Upper lobe of left lung (tissue), 6 donors: ENCODE data around the gene PIK3R6. TPM values are rescaled to one million over a fixed set of nuclear protein-coding genes. Genes with fewer than 3 reads are reported as not detected.
A peak's percentile ranks its signal among the peaks of the same experiment; 100 is the strongest.
"Not testable (repeated sequence)": the region's sequence is repeated elsewhere in the genome, so short reads cannot be mapped to it uniquely, and the experiment has no call there.

Experiments used
- ATAC-seq, 2 donors: fragments of 200-7000 bp; cut with Tn5 transposase; one replicate each; pipeline ENCODE4 v1.9.1; 2022; ENCODE audit warnings: mild to moderate bottlenecking in 2 of 2, moderate library complexity in 2 of 2; ENCODE audit not compliant: low FRiP score in 2 of 2
- DNase-seq, 2 donors: peaks; one replicate each; pipeline ENCODE4 v3.0.0-alpha.2; 2019 to 2020
- H3K27ac ChIP-seq, 4 donors: fragments of 200-600 bp; sonication (generic); one replicate each; pipeline ENCODE4 v1.5.1; 2016 to 2019
- H3K27me3 ChIP-seq, 4 donors: fragments of 200-600 bp; sonication (generic); one replicate each; pipeline ENCODE4 v1.5.1; 2017 to 2019
- H3K36me3 ChIP-seq, 4 donors: fragments of 200-600 bp; sonication (generic); one replicate each; pipeline ENCODE4 v1.5.1; 2016 to 2019
- H3K4me1 ChIP-seq, 4 donors: fragments of 200-600 bp; sonication (generic); one replicate each; pipeline ENCODE4 v1.5.1; 2018 to 2019
- H3K4me3 ChIP-seq, 4 donors: fragments of 200-600 bp; sonication (generic); one replicate each; pipeline ENCODE4 v1.5.1; 2017 to 2019; ENCODE audit warnings: mild to moderate bottlenecking in 2 of 4, moderate library complexity in 1 of 4
- H3K9me3 ChIP-seq, 4 donors: fragments of 200-600 bp; sonication (generic); one replicate each; pipeline ENCODE4 v1.5.1; 2018 to 2019
- EP300 ChIP-seq, 4 donors: sonication (generic); formaldehyde crosslinking; IDR thresholded peaks; one replicate each; pipeline ENCODE4 v1.5.1; 2017; ENCODE audit warnings: antibody characterized with exemption in 4 of 4, control low read depth in 2 of 4
- POLR2A ChIP-seq, 4 donors: fragments of 450-650 bp; IDR thresholded peaks; one replicate each; pipeline ENCODE4 v1.5.1; 2016 to 2017; ENCODE audit warnings: antibody characterized with exemption in 4 of 4, mild to moderate bottlenecking in 2 of 4
- POLR2AphosphoS5 ChIP-seq, 2 donors: sonication (generic); formaldehyde crosslinking; IDR thresholded peaks; one replicate each; pipeline ENCODE4 v1.5.1; 2017; ENCODE audit warnings: antibody characterized with exemption in 2 of 2
- WGBS, 2 donors: methylation state at CpG; one replicate each; pipeline ENCODE4 v1.1.5; 2017 to 2018; 5-methylcytosine and 5-hydroxymethylcytosine counted together
- total RNA-seq, 6 donors: library from RNA; depleted of rRNA in 4 of 6; stranded (reverse); fragments of >200 nt in 4 of 6; gene quantifications; one replicate each; pipeline versions ENCODE4 v1.1.0 to v1.2.1, GENCODE V29; 2016 to 2021
- TF ChIP-seq, protein P1 (sequence below), 6 experiments: fragments of 450-650 bp in 4 of 6; fragments of 200-600 bp in 2 of 6; sonication (generic) in 2 of 6; IDR thresholded peaks; one replicate each; pipeline ENCODE4 v1.5.1; 2016 to 2019; ENCODE audit warnings: antibody characterized with exemption in 6 of 6
- donor health status: DM: no; HTN: no; CAD: no; lungs with moderate emphysema.
- donor health status: DM: no; HTN: yes; CAD: no; lungs with severe emphysema.

PIK3R6 gene
- total RNA-seq, 6 donors from 2014 or later, result 1.1 to 4.2 (median 2.4) TPM

DNA sequence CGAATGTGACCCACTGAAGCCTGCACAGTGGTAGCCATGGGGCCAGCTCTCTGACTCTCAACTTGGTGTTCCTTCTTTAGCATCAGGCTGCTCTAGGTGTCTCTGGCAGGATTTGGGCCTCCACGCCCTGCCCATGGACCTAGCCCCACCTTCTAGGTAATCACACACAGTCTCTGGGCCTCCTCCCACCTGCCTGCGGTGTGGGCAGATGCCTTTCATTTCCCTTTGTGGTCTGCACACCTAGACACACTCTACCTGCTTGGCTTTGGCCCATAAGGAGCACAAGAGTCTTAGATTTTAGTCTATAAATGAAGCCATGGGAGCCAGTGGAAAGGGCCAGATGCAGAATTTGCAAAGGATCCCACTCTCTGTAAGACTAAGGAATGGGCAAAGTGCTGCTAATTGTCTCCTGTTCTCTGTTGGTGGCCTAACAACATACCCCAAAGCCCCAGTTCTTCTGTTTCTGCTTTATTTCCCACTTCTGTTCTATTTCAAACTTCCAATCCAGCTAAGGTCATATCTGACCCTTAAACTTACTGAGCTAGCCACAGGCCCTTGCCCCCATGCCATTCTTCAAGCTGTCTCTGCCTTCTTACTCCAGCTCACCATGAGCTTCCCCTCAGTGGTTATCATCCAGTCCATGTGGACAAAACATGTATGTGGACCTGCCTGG lies 61.1 kb downstream of the PIK3R6 start:
- H3K36me3 ChIP-seq, result no peaks in the 10 kb centered on the region
- WGBS, 2 donors, result 92 to 94% methylated on average over 3 of the region's 3 CpGs
- H3K4me3 ChIP-seq, result no peak overlapping the region
- H3K4me1 ChIP-seq, result no peaks in the 10 kb centered on the region
- H3K9me3 ChIP-seq, result peaks cover 0 to 6% (median 2%) of the 10 kb centered on the region in 4 donors
- DNase-seq, result no peak
- TF ChIP-seq, protein P1, sequence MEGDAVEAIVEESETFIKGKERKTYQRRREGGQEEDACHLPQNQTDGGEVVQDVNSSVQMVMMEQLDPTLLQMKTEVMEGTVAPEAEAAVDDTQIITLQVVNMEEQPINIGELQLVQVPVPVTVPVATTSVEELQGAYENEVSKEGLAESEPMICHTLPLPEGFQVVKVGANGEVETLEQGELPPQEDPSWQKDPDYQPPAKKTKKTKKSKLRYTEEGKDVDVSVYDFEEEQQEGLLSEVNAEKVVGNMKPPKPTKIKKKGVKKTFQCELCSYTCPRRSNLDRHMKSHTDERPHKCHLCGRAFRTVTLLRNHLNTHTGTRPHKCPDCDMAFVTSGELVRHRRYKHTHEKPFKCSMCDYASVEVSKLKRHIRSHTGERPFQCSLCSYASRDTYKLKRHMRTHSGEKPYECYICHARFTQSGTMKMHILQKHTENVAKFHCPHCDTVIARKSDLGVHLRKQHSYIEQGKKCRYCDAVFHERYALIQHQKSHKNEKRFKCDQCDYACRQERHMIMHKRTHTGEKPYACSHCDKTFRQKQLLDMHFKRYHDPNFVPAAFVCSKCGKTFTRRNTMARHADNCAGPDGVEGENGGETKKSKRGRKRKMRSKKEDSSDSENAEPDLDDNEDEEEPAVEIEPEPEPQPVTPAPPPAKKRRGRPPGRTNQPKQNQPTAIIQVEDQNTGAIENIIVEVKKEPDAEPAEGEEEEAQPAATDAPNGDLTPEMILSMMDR (IDR thresholded peaks at IDR 0.05), result no peak
- TF ChIP-seq EP300 (IDR thresholded peaks at IDR 0.05), result no peak
- no peak for TF ChIP-seq POLR2A (IDR thresholded peaks at IDR 0.05)
- TF ChIP-seq POLR2AphosphoS5 (IDR thresholded peaks at IDR 0.05), result no peak
- ATAC-seq, result peak in 1 of 2 donors; percentile 12
- peak overlapping the region in 2 of 4 donors; percentile 2 to 7 for H3K27ac ChIP-seq
- H3K27me3 ChIP-seq, result no peaks in the 10 kb centered on the region

DNA sequence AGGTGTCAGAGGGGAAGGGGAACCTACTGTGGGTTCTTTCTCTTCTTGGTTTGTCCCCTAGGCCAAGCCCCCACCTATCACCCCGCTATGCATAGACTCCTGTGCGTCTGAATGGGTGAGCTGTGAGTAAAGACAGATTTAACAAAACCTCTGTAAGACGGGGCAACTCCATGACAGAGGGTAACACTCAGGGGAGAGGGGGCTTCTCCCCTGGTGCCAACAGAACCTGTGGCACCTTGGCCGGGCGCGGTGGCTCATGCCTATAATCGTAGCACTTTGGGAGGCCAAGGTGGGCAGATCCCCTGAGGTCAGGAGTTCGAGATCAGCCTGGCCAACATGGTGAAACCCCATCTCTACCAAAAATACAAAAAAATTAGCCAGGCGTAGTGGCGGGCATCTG lies 62.1 kb downstream of the PIK3R6 start:
- 93% methylated on average over 10 of the region's 10 CpGs for WGBS, 2 donors
- H3K36me3 ChIP-seq, H3K27ac ChIP-seq, H3K4me1 ChIP-seq, ATAC-seq, H3K4me3 ChIP-seq, H3K27me3 ChIP-seq, H3K9me3 ChIP-seq: not testable (repeated sequence)
- peak in 1 of 2 donors; percentile 32 for DNase-seq

DNA sequence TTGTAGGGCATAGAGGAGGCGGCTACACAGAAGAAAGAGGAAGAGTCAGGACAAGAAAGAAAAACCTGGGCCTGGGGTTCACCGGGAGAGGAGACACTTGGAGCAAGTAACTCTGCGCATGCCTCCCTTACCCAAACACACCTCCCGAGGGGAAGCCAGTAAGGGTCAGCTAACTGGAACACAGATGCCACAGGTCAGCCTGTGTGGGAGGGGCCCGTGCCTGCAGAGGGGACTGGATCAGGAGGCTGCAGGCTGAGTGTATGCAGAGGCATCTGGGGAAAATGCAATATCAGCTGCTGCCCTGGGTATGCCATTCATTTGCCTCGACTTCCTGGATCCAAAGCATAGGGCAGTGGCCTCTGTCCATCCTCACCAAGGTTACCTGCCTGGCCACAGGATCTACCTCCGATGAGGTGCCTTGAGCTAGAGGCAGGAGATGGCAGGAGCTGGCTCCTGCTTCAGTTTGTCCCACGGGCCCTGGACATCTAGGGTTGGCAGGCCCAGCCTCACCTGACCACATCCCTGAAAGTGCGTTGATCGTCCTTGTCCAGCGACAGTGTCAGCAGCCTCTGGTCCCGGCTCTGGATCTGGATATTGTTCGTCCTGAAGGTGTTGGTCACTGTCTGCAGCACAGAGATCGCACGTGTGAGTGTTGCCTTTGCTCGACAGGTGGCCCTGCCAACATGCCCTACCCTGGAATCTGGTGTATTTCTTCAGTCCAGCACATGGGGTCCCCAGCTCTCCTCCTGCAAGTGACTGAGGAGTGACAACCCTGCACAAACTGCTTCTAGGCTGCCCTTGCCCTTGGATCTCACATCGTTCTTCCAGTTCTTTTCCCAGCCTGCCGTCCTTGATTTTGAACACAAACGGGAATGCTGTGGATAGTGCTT lies 63.7 kb downstream of the PIK3R6 start:
- H3K27me3 ChIP-seq, result peaks cover 0 to 7% (median 1%) of the 10 kb centered on the region in 4 donors
- peaks cover 0 to 8% (median 4%) of the 10 kb centered on the region in 4 donors for H3K4me1 ChIP-seq
- no peaks in the 10 kb centered on the region for H3K36me3 ChIP-seq
- no peaks in the 10 kb centered on the region for H3K9me3 ChIP-seq
- DNase-seq (no peak), ATAC-seq (no peak)
- H3K4me3 ChIP-seq, result no peak overlapping the region
- no peak overlapping the region for H3K27ac ChIP-seq
- TF ChIP-seq, protein P1 (IDR thresholded peaks at IDR 0.05), result no peak
- WGBS, 2 donors, result 70 to 83% methylated on average over 8 to 19 of the region's 19 CpGs

DNA sequence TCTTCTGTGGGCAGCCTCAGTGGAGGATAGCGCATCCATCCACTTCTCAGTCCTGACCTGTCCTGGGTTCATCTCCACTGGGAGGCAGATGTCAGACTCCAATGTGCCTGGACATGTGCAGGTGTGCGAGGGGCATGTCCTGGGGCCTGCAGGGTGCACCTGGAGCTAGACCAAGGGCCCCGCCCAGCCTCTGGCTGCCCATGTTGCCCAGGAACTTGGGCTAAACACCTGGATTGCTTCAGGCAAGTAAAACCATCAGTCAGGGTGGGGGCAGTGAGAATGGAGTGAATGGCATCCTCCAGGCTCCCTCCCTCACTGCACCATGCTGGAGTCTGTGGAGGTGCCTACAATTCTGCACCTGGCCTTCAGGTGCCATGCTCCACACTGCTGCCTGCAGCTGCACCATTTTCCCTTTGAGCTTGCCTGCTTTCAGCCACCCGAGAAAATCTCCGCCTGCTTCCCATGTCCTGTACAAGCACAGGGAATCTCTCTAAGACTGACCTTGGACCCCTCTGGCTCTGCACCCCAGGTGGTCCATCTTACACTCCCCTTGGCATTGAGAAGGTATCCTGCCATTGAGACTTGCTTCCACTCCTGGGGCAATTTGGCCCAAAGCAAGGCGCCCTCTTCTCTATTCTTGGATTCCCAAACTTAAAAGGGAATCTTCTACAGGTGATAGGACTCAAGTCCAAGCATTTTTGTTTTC lies 66.2 kb downstream of the PIK3R6 start:
- 84 to 88% methylated on average over 4 to 6 of the region's 6 CpGs for WGBS, 2 donors
- ATAC-seq (no peak), DNase-seq (peak in 1 of 2 donors; percentile 18)
- Histone ChIP-seq H3K27ac (no peak overlapping the region), H3K27me3 (peaks cover 0 to 9% (median 1%) of the 10 kb centered on the region in 4 donors), H3K4me1 (peaks cover 0 to 8% (median 4%) of the 10 kb centered on the region in 4 donors), H3K4me3 (no peak overlapping the region), H3K9me3 (no peaks in the 10 kb centered on the region), H3K36me3 (no peaks in the 10 kb centered on the region)
- TF ChIP-seq POLR2A (IDR thresholded peaks at IDR 0.05) (no peak), POLR2AphosphoS5 (IDR thresholded peaks at IDR 0.05) (no peak), EP300 (IDR thresholded peaks at IDR 0.05) (no peak)
- TF ChIP-seq, protein P1 (IDR thresholded peaks at IDR 0.05), result no peak

DNA sequence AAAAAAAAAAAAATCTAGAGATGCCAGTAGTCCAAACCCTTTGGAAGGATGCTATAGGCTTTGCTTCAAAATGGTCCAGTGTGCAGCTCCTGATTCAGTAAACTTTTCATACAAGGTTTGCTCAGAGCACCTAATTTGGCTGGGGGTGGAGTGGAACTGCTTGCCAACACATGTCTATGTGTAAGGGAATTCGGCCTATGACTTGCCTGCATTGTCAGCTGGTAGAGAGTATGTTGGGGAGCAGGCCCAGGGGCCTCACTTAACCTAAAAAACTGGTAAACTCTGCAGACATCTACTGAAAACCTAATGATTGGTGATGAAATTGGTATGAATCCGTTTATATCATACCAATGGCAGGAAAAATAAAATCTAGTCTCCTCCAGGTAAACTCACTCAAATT lies 66.8 kb downstream of the PIK3R6 start:
- WGBS, 2 donors, result 85% methylated on average over 2 of the region's 2 CpGs
- ATAC-seq, result no peak

More for the DNA sequence above, 66.8 kb downstream of the PIK3R6 start:
- H3K4me1 ChIP-seq, result peaks cover 0 to 8% (median 4%) of the 10 kb centered on the region in 4 donors
- H3K9me3 ChIP-seq, result no peaks in the 10 kb centered on the region
- no peaks in the 10 kb centered on the region for H3K36me3 ChIP-seq
- no peak for DNase-seq
- H3K27ac ChIP-seq, result no peak overlapping the region
- no peak for TF ChIP-seq POLR2A (IDR thresholded peaks at IDR 0.05)
- no peak for TF ChIP-seq POLR2AphosphoS5 (IDR thresholded peaks at IDR 0.05)
- no peak for TF ChIP-seq EP300 (IDR thresholded peaks at IDR 0.05)
- TF ChIP-seq, protein P1 (IDR thresholded peaks at IDR 0.05), result no peak
- no peak overlapping the region for H3K4me3 ChIP-seq
- H3K27me3 ChIP-seq, result peaks cover 0 to 9% (median 1%) of the 10 kb centered on the region in 4 donors
